GM12872 (cell line): ENCODE data around the gene ONECUT2.

ENCODE experiments used
- CTCF ChIP-seq: IDR thresholded peaks from 3 replicates; pipeline ENCODE4 v1.5.1; 2011; ENCODE audit warnings: low read depth, mild to moderate bottlenecking, low read length, moderate library complexity; ENCODE audit not compliant: insufficient read depth

The ONECUT2 gene

GRCh38 chr18:57466745-57467409, 31.7 kb downstream of the ONECUT2 start:
- no peak for TF ChIP-seq CTCF

- no peak for TF ChIP-seq CTCF
Observed at GRCh38 chr18:57469884-57470283, 34.7 kb downstream of the ONECUT2 start.

GRCh38 chr18:57475408-57475807, 40.2 kb downstream of the ONECUT2 start:
- no peak for TF ChIP-seq CTCF

GRCh38 chr18:57475903-57476302, 40.7 kb downstream of the ONECUT2 start:
- TF ChIP-seq CTCF = no peak

GRCh38 chr18:57480733-57481132, 45.6 kb downstream of the ONECUT2 start:
- TF ChIP-seq CTCF = no peak

- TF ChIP-seq CTCF = no peak
Observed at GRCh38 chr18:57497372-57498294, 62.5 kb downstream of the ONECUT2 start.

GRCh38 chr18:57498682-57499256, 63.6 kb downstream of the ONECUT2 start:
- TF ChIP-seq CTCF = no peak
